ENCODE results near the gene NOL4L.
"Not testable (repeated sequence)": the region's sequence is repeated elsewhere in the genome, so short reads cannot be mapped to it uniquely, and the experiment has no call there.

NOL4L gene

GRCh38 chr20:32438331-32438858 lies 146.7 kb downstream of the NOL4L start:
- DNase-seq, result no peak

GRCh38 chr20:32437391-32438074 lies 147.6 kb downstream of the NOL4L start:
- DNase-seq, result no peak

- DNase-seq, result no peak
These were observed 148.2 kb downstream of the NOL4L start for GRCh38 chr20:32436968-32437367.

GRCh38 chr20:32436142-32436861 lies 148.8 kb downstream of the NOL4L start:
- no peak for DNase-seq

GRCh38 chr20:32435449-32436107 lies 149.6 kb downstream of the NOL4L start:
- no peak for DNase-seq

- no peak for DNase-seq
These were observed 150.7 kb downstream of the NOL4L start for GRCh38 chr20:32434434-32434833.

- no peak for DNase-seq
These were observed 151.7 kb downstream of the NOL4L start for GRCh38 chr20:32433311-32434021.

- no peak for DNase-seq
These were observed 152.9 kb downstream of the NOL4L start for GRCh38 chr20:32432277-32432676.

GRCh38 chr20:32431457-32431856 lies 153.7 kb downstream of the NOL4L start:
- no peak for DNase-seq

GRCh38 chr20:32429745-32430360 lies 155.3 kb downstream of the NOL4L start:
- no peak for DNase-seq

GRCh38 chr20:32429343-32429742 lies 155.8 kb downstream of the NOL4L start:
- no peak for DNase-seq

GRCh38 chr20:32427996-32428395 lies 157.1 kb downstream of the NOL4L start:
- DNase-seq, result no peak

GRCh38 chr20:32421290-32421689 lies 163.8 kb downstream of the NOL4L start:
- DNase-seq, result no peak

GRCh38 chr20:32418376-32418775 lies 166.8 kb downstream of the NOL4L start:
- DNase-seq, result no peak

- no peak for DNase-seq
These were observed 168.9 kb downstream of the NOL4L start for GRCh38 chr20:32416206-32416605.

GRCh38 chr20:32415494-32415893 lies 169.6 kb downstream of the NOL4L start:
- no peak for DNase-seq

- DNase-seq, result no peak
These were observed 173.0 kb downstream of the NOL4L start for GRCh38 chr20:32411955-32412706.

- not testable (repeated sequence) for DNase-seq
These were observed 177.9 kb downstream of the NOL4L start for GRCh38 chr20:32407131-32407750.

- no peak for DNase-seq
These were observed 178.4 kb downstream of the NOL4L start for GRCh38 chr20:32406701-32407100.

GRCh38 chr20:32404017-32404416 lies 181.1 kb downstream of the NOL4L start:
- no peak for DNase-seq

- no peak for DNase-seq
These were observed 184.7 kb downstream of the NOL4L start for GRCh38 chr20:32400476-32400875.
